ENCODE measurements around the gene FOXN3. TPM values are rescaled to one million over a fixed set of nuclear protein-coding genes. Genes with fewer than 3 reads are reported as not detected.

FOXN3 gene
- total and polyA plus RNA-seq, 2 experiments from 2014 or later: 98.9 to 167 TPM

GRCh38 chr14:89144066-89144465 lies 273.0 kb downstream of the FOXN3 start (continued):
- no peak for TF ChIP-seq ZNF462 (CRISPR knock-in tag; IDR thresholded peaks at IDR 0.05)
- TF ChIP-seq REST (IDR thresholded peaks at IDR 0.05; ENCODE audit: unreplicated experiment): no peak
- TF ChIP-seq JUNB (IDR thresholded peaks at IDR 0.05; ENCODE audit: unreplicated experiment): no peak
- TF ChIP-seq ZNF114 (CRISPR knock-in tag; IDR thresholded peaks at IDR 0.05): no peak
- no peak for TF ChIP-seq EZH2phosphoT487 (IDR thresholded peaks at IDR 0.05; ENCODE audit: unreplicated experiment)

- Histone ChIP-seq H2AFZ (no peak overlapping the region), H3K79me2 (replicated peaks; ENCODE audit: insufficient read depth) (no peaks in the 10 kb centered on the region), H3K27ac (ENCODE audit: low read depth) (no peak overlapping the region), H3K27me3 (ENCODE audit: insufficient read depth) (no peaks in the 10 kb centered on the region), H3F3A (replicated peaks; ENCODE audit: low read depth) (peaks cover 5% of the 10 kb centered on the region), H4K20me1 (replicated peaks; ENCODE audit: insufficient read depth) (no peaks in the 10 kb centered on the region; the same call in 1 of the 2 replicates), H3K4me2 (no peak overlapping the region), H3K36me3 (ENCODE audit: insufficient read depth) (no peaks in the 10 kb centered on the region; the same call in 1 of the 2 replicates), H3K4me3 (no peak overlapping the region), H3K9me2 (ENCODE audit: insufficient read depth) (0 out of 2 replicates have a peak, but pooled peaks cover 3% of the 10 kb centered on the region), H3K4me1 (ENCODE audit: insufficient read depth) (peaks cover 24% of the 10 kb centered on the region)
- H3K4me1 Mint-ChIP-seq: peaks cover 25% of the 10 kb centered on the region
- H3K9me3 Mint-ChIP-seq: peaks cover 3% of the 10 kb centered on the region; the same call in 1 of the 3 replicates
- H3K36me3 Mint-ChIP-seq (ENCODE audit: low read depth): no peaks in the 10 kb centered on the region
- H3K27ac Mint-ChIP-seq: no peak overlapping the region
- H3K4me3 Mint-ChIP-seq: no peak overlapping the region
- no peak for DNase-seq (ENCODE audit: low spot score)
- peaks cover 1% of the 10 kb centered on the region for H3K27me3 Mint-ChIP-seq (ENCODE audit: insufficient read depth, low read depth, poor library complexity)
- no peak for ATAC-seq
- TF ChIP-seq EZH2phosphoT487 (IDR thresholded peaks at IDR 0.05; ENCODE audit: unreplicated experiment) (no peak), POLR2AphosphoS5 (IDR thresholded peaks at IDR 0.05; ENCODE audit: low read depth) (no peak), CREB1 (CRISPR knock-in tag; IDR thresholded peaks at IDR 0.05; ENCODE audit: low read depth) (no peak), EZH2 (IDR thresholded peaks at IDR 0.05; ENCODE audit: low read depth, unreplicated experiment) (no peak), STAT1 (IDR thresholded peaks at IDR 0.05; ENCODE audit: unreplicated experiment) (no peak), JUNB (IDR thresholded peaks at IDR 0.05; ENCODE audit: unreplicated experiment) (no peak), ETS1 (IDR thresholded peaks at IDR 0.05) (no peak), NANOG (IDR thresholded peaks at IDR 0.05; ENCODE audit: borderline replicate concordance) (no peak), ZNF114 (CRISPR knock-in tag; IDR thresholded peaks at IDR 0.05) (no peak), ZNF331 (CRISPR knock-in tag; IDR thresholded peaks at IDR 0.05; ENCODE audit: low read depth) (no peak), CTCF (conservative IDR thresholded peaks at IDR 0.05; ENCODE audit: low read depth in 2 of 2) (no peak)
Observed at GRCh38 chr14:89143595-89143994, 273.4 kb downstream of the FOXN3 start.

Data from GM23338 (cell line).